Prostate gland (tissue), 2 donors: ENCODE measurements around the gene PTEN. TPM values are rescaled to one million over a fixed set of nuclear protein-coding genes. Genes with fewer than 3 reads are reported as not detected.

Experiments used
- DNase-seq: peaks from one replicate; pipeline ENCODE4 v3.0.0-alpha.2; 2019; ENCODE audit warnings: low spot score
- H3K27ac ChIP-seq, 2 donors: fragments of 200-600 bp; sonication (generic); 2 replicates each; pipeline ENCODE4 v1.5.1; 2017 to 2019
- H3K27me3 ChIP-seq: fragments of 200-600 bp; sonication (generic); replicated peaks from 2 replicates; pipeline ENCODE4 v1.5.1; 2019; ENCODE audit not compliant: insufficient read depth
- H3K36me3 ChIP-seq, 2 donors: fragments of 200-600 bp; sonication (generic); 1 replicate in 1 of 2; 2 replicates in 1 of 2; pipeline versions ENCODE4 v1.5.1 to v1.8.1; 2017 to 2019
- H3K4me1 ChIP-seq: fragments of 200-600 bp; sonication (generic); replicated peaks from 2 replicates; pipeline ENCODE4 v1.5.1; 2019
- H3K4me3 ChIP-seq, 2 donors: fragments of 200-600 bp; sonication (generic); 2 replicates each; pipeline ENCODE4 v1.5.1; 2017 to 2019
- H3K9me3 ChIP-seq: fragments of 200-600 bp; sonication (generic); 2 replicates; pipeline ENCODE4 v1.5.1; 2017
- POLR2A ChIP-seq: fragments of 450-650 bp; IDR thresholded peaks from one replicate; pipeline ENCODE4 v1.6.1; 2016; ENCODE audit warnings: antibody characterized with exemption, mild to moderate bottlenecking
- POLR2AphosphoS5 ChIP-seq: sonication (generic); formaldehyde crosslinking; IDR thresholded peaks from one replicate; pipeline ENCODE4 v1.6.1; 2017; ENCODE audit warnings: antibody characterized with exemption
- WGBS: methylation state at CpG from one replicate; pipeline ENCODE4 v1.1.5; 2018; 5-methylcytosine and 5-hydroxymethylcytosine counted together
- intact Hi-C: fragments of 100-400 bp; cut with DNase I; formaldehyde crosslinking; loops from one replicate; pipeline ENCODE4 v1.14.2; 2022
- total RNA-seq, 2 donors: library from RNA; depleted of rRNA; stranded (reverse); fragments of >200 nt; gene quantifications; one replicate each; pipeline ENCODE4 v1.1.0, GENCODE V29; 2016
- TF ChIP-seq, protein P1 (sequence below), 4 experiments: fragments of 200-600 bp in 2 of 4; fragments of 450-650 bp in 2 of 4; sonication (generic) in 2 of 4; IDR thresholded peaks; 1 replicate in 3 of 4; 2 replicates in 1 of 4; pipeline ENCODE4 v1.5.1; 2016 to 2019; ENCODE audit warnings: antibody characterized with exemption in 4 of 4, mild to moderate bottlenecking in 2 of 4, moderate library complexity in 2 of 4

Gene PTEN
- total RNA-seq, 2 donors from 2014 or later: 85.8 to 90.2 TPM

DNA sequence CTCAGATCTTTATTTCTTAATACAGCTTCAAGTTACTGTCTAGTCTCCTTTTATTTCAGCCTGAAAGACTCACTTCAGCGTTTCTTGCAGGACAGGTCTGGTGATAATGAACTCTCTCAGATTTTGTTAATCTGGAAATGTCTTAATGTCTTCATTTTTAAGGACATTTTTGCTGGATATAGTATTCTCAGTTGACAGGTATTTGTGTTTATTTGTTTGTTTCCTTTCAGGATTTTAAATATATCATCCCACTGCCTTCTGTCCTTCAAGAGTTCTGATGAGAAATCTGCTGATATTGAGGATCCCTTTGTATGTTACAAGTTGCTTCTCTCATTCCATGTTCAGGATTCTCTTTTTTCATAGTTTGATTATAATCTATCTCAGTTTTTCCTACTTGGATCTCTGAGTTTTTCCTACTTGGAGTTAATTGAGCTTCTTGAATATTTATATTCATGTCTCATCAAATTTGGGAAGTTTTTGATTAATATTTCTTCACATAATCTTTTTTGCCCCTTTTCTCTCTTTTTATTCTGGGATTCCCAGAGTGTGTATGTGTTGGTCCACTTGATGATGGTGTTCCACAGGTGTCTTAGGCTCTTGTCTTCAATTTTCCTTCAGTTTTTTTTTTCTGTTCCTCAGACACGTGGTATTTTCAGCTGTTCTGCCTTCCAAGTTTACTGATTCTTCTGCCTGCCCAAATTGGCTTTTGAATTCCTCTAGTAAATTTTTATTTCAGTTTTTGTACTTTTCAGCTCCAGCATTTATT lies 49.9 kb downstream of the PTEN start:
- H3K9me3 ChIP-seq: no peaks in the 10 kb centered on the region
- no peaks in the 10 kb centered on the region for H3K4me1 ChIP-seq
- TF ChIP-seq, protein P1, sequence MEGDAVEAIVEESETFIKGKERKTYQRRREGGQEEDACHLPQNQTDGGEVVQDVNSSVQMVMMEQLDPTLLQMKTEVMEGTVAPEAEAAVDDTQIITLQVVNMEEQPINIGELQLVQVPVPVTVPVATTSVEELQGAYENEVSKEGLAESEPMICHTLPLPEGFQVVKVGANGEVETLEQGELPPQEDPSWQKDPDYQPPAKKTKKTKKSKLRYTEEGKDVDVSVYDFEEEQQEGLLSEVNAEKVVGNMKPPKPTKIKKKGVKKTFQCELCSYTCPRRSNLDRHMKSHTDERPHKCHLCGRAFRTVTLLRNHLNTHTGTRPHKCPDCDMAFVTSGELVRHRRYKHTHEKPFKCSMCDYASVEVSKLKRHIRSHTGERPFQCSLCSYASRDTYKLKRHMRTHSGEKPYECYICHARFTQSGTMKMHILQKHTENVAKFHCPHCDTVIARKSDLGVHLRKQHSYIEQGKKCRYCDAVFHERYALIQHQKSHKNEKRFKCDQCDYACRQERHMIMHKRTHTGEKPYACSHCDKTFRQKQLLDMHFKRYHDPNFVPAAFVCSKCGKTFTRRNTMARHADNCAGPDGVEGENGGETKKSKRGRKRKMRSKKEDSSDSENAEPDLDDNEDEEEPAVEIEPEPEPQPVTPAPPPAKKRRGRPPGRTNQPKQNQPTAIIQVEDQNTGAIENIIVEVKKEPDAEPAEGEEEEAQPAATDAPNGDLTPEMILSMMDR (IDR thresholded peaks at IDR 0.05): no peak
- TF ChIP-seq POLR2A: no peak
- no peak for TF ChIP-seq POLR2AphosphoS5
- H3K36me3 ChIP-seq: no peaks in the 10 kb centered on the region
- DNase-seq: no peak
- no peaks in the 10 kb centered on the region for H3K27me3 ChIP-seq
- H3K27ac ChIP-seq: no peak overlapping the region
- 86% methylated on average over 2 of the region's 2 CpGs for WGBS
- H3K4me3 ChIP-seq: no peak overlapping the region
- intact Hi-C loops: no loop called here

DNA sequence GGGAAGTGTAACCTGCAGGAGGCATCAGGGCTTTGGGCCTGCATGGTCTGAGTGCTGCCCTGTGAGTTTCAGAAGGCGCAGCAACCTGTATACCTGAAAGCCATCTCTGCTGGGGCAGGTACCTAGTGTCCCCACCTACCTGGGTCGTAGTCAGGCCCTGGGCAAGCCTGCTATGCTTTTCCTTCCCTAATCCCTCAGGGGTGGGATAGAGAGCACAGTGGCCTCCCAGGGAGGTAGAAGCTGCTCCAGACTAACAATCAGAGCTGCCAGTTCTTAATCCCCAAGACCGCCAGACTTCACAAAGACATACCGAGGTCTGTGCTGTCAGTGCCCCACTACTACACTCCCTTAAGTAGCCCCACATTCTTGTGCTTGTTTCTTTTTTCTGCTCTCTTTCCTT lies 52.0 kb downstream of the PTEN start:
- no peaks in the 10 kb centered on the region for H3K4me1 ChIP-seq
- TF ChIP-seq POLR2AphosphoS5 (no peak), POLR2A (no peak)
- TF ChIP-seq, protein P1 (IDR thresholded peaks at IDR 0.05): no peak

DNA sequence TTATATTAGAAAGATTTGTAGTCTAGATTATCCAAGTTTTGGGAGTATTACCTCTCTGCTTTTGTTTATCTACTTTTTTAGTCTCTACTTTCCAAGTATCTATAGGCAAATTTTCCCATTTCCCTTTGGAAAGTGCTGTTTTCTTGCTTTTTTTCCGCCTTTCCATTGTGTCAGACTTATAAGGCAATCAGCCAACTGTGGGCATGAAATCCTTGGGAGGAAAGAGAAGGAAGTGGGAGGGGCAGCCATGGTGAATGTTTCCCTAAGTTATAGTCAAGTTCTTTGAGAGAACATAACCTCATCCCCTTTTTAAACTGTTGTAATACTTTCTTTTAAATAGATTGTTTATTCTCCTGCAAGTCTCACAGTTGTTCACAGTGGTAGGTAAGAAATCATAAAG lies 52.6 kb downstream of the PTEN start:
- no peak overlapping the region for H3K27ac ChIP-seq
- no peaks in the 10 kb centered on the region for H3K9me3 ChIP-seq
- 84% methylated on average over 1 of the region's 1 CpG for WGBS

More for the DNA sequence above, 52.0 kb downstream of the PTEN start:
- no peaks in the 10 kb centered on the region for H3K9me3 ChIP-seq
- WGBS: 91% methylated on average over 4 of the region's 4 CpGs
- H3K27me3 ChIP-seq: no peaks in the 10 kb centered on the region
- intact Hi-C loops: no loop called here
- no peak overlapping the region for H3K4me3 ChIP-seq
- no peak overlapping the region for H3K27ac ChIP-seq
- no peak for DNase-seq
- H3K36me3 ChIP-seq: no peaks in the 10 kb centered on the region

DNA sequence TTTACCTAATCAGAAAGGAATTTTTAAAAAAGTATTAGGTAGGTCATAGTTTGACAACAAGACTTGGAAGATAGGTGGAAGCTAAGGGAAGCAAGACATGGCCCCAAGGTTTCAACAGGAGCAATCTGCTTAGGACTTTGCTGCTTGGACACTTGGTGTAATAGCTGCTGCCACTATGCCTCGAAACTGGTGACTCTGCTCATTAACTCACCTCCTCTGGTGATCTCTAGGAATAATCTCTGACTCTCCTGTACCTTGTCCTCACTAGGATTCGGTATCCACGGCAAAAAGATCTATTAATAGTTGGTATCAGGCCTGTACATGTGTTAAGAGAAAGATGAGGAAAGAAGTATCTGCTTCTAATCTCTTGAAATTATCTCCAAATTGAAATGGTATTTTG lies 53.1 kb downstream of the PTEN start:
- H3K27ac ChIP-seq: no peak overlapping the region
- H3K36me3 ChIP-seq: no peaks in the 10 kb centered on the region
- H3K9me3 ChIP-seq: no peaks in the 10 kb centered on the region
- DNase-seq: no peak
- TF ChIP-seq POLR2AphosphoS5 (no peak), POLR2A (no peak)
- TF ChIP-seq, protein P1 (IDR thresholded peaks at IDR 0.05): no peak
- H3K4me3 ChIP-seq: no peak overlapping the region
- intact Hi-C loops: no loop called here
- no peaks in the 10 kb centered on the region for H3K4me1 ChIP-seq
- no peaks in the 10 kb centered on the region for H3K27me3 ChIP-seq
- 79% methylated on average over 3 of the region's 3 CpGs for WGBS

More for the DNA sequence above, 52.6 kb downstream of the PTEN start:
- Histone ChIP-seq H3K4me3 (no peak overlapping the region), H3K4me1 (no peaks in the 10 kb centered on the region), H3K27me3 (no peaks in the 10 kb centered on the region), H3K36me3 (no peaks in the 10 kb centered on the region)
- TF ChIP-seq, protein P1 (IDR thresholded peaks at IDR 0.05): no peak
- no peak for TF ChIP-seq POLR2AphosphoS5
- TF ChIP-seq POLR2A: no peak
- DNase-seq: no peak
- intact Hi-C loops: no loop called here

DNA sequence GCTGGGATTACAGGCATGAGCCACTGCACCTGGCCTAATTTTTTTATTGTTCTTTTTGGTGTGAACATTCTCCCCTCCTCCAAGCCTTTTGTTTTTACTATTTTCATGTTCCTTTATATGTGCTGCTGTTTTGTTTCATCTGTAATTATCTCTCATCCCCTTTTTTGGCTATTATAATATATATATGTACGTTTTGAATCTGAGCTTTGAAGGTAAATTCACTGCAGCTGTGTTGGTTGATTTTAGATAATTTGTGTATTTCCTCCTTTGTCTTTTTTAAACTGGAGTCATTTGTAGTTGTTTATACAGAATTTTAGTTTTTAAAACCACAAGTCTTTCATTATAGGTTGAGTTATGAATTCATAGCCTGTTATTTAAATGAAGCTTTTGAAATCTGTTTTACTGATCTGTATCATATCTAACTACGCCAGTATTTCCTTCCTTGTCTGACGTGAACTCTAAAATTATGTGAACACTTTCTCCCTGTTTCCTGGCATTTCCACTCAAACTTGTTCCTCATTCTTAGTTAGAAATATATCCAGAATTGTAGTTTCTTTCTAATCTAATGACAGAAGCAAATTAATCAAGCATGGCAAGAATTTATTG lies 54.9 kb downstream of the PTEN start:
- Histone ChIP-seq H3K4me3 (no peak overlapping the region), H3K9me3 (no peaks in the 10 kb centered on the region), H3K27me3 (no peaks in the 10 kb centered on the region), H3K27ac (no peak overlapping the region), H3K36me3 (no peaks in the 10 kb centered on the region), H3K4me1 (no peaks in the 10 kb centered on the region)
- WGBS: 19% methylated on average over 3 of the region's 3 CpGs
- TF ChIP-seq, protein P1 (IDR thresholded peaks at IDR 0.05): no peak
- TF ChIP-seq POLR2A (no peak), POLR2AphosphoS5 (no peak)
- intact Hi-C loops: no loop called here
- no peak for DNase-seq
